HG02870 (cell line): ENCODE data around the gene DRC7.
"Not testable (repeated sequence)": the region's sequence is repeated elsewhere in the genome, so short reads cannot be mapped to it uniquely, and the experiment has no call there.

Experiments
- ATAC-seq: cut with Tn5 transposase; IDR thresholded peaks from one replicate; pipeline ENCODE4 v1.9.1; 2021; ENCODE audit warnings: mild to moderate bottlenecking, moderate library complexity; ENCODE audit not compliant: unreplicated experiment

Gene DRC7

DNA sequence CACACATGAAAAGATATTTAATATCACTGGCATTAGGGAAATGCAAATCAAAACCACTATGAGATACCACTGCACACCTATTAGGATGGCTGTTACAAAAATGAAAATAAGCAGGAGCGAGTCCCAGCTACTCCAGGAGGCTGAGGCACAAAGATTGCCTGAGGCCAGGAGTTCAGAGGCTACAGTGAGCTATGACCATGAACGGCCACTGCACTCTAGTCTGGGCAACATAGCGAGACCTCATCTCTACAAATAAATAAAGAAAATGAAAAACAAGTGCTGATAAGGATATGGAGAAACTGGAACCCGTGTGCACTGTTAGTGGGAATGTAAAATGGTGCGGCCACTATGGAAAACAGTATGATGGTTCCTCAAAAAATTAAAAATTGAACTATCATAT lies 84.1 kb downstream of the DRC7 start:
- no peak for ATAC-seq

DNA sequence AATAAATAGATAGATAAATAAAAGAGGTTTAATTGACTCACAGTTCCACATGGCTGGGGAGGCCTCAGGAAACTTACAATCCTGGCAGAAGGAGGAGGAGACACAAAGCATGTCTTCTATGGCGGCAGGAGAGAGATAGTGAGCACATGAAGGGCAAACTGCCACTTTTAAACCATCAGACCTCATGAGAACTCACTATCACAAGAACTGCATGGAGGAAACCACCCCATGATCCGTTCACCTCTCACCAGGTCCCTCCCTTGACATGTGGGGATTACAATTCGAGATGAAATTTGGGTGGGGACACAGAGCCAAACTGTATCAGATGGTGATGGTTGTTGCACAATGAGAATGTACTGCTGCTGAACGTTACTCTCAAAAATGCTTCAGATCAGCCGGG lies 85.2 kb downstream of the DRC7 start:
- ATAC-seq, result not testable (repeated sequence)

DNA sequence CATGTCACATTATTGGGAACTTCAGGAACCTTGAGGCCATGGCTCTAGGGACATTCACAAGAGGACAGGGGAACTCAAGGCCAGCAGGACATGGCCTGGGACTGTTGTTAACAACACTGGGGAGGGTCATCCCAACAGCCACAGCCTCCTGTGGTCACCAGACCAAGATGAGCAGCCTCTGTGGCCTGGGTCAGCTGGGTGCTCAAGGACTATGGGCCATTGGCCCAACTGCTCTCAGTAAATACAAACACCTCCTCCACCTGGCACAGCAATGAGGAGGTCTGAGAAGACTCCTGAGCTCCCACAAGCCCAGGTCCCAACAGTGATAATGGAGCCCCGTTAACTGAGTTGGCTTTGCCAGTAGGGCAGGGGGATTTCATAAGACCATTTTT lies 86.7 kb downstream of the DRC7 start:
- ATAC-seq, result no peak
